Measurements from ENCODE around the gene CD24.
"Not testable (repeated sequence)": the region's sequence is repeated elsewhere in the genome, so short reads cannot be mapped to it uniquely, and the experiment has no call there.

CD24 gene, protein sequence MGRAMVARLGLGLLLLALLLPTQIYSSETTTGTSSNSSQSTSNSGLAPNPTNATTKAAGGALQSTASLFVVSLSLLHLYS

GRCh38 chr6:106974336-106974998, at the start of gene CD24:
Gene CD24 (minus strand): TSS chr6:106974729. CDS start chr6:106974646, 83 bp downstream.
- no peak for DNase-seq

DNA sequence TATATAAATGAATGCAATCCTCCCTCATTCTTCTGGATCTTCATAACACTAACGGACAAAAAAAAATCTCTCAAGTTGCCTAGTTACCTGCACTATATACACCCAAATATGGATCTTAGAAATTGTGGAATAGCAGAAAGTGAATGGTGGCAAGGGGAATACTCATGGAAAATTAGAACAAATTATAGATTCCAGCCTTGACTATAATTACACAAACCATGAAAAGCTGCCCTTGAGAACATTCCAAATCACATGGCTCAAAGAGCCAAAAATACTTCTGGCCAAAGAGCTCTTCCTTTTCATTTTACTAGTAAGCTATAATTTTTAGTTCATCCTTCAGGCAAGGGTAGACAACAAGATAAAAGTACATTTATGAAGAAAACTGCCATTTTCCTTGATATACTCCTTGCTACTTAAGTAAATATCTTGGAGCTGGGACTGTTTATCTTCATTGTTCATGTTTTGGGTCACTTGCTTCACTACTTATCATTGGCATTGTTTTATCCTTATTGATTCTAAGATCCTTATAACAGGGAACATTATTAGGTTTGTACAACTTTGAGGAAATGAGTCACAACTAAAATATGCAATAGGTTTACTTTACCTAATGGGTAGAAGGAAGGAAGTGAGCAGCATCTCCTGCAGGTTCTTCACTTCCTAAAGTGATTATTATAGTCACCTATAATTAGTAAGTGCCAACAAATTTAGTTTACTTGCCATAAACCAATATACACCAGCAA, 47.1 kb upstream of the CD24 start:
- no peak for DNase-seq

DNA sequence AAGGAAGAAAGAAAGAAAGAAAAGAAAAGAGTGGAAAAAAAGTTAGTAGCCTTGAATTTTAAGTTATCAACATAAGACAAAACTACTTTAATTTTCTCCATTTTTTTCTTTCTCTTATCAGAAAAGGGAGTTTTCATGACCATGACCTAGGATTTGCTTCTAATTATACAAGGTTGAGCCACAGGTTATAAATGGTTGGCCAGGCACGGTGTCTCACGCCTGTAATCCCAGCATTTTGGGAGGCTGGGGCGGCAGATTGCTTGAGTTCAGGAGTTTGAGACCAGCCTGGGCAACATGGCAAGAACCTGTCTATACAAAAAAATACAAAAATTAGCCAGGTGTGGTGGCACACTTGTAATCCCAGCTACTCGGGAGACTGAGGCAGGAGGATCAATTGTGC, 45.7 kb upstream of the CD24 start:
- no peak for DNase-seq

GRCh38 chr6:107019628-107020027, 45.1 kb upstream of the CD24 start:
- DNase-seq = not testable (repeated sequence)

- DNase-seq = no peak
Observed at GRCh38 chr6:107019047-107019446, 44.5 kb upstream of the CD24 start.

DNA sequence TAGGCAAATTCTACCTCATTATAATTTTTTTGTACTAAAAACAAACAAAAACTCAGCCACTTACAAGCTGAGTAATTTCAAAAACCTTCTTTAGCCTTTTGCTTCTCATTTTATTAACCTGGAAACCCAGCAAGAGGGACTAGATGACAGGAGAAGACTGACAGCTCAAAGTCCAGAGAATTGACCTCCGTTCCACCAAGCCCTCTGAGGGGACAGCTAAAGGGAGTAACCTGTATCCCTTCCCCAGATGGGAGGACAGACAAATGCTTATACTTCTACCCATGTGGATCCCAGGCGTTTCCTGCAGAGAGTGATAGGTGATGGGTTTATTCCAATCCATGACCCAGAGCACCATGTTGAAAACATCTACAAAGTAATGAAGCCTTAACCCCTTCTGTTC, 35.0 kb upstream of the CD24 start:
- no peak for DNase-seq

DNA sequence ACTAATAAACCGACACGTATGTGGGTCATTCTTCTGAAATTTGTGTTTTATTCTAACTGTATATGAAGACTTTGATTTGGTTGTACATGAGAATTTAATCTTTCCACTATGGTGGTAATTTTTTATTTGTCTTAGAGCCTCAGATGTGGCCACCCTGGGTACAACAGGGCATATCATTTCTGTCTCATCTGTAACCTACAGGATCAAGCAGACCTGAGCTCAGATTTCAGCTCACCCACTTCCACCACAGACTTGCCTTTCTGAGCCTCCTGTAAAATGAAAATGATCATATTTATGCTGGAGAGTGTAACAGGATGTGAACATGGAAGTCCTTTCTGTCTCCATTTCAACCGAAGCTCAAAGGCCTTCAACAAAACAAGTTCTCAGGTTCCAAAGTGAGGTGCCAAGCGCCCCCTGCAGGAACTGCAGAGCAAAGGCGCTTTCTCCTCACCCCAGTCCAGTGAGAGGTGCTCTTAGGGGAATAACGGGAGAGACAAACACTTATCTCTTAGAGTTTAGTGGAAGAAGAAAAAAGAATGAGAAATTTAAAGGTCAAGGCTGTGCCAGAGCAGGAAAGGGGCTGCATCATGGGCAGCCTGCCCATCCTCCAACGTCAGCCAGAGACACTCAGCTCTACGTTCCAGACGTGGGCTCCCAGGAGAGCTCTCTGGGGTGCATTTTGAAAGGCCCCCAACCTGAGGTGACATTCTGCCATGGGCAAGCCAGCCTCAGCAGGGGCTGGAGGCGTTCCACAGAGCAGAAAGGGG, 23.0 kb upstream of the CD24 start:
- peak; percentile 78 to 85 for DNase-seq

- DNase-seq = no peak
Observed at GRCh38 chr6:106995640-106996039, 21.1 kb upstream of the CD24 start.

DNA sequence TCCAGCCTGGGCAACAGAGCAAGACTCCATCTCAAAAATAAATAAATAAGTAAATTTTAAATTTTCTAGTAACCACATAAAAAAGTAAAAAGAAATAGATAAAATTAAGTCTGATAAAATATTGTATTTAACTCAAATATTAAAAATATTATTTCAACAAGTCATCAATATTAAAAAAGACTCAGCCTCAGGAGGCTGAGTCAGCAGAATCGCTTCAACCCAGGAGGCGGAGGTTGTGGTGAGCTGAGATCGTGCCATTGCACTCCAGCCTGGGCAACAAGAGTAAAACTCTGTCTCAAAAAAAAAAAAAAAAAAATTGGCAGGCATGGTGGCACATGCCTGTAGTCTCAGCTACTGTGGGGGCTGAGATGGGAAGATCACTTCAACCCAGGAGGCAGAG, 15.2 kb upstream of the CD24 start:
- not testable (repeated sequence) for DNase-seq

DNA sequence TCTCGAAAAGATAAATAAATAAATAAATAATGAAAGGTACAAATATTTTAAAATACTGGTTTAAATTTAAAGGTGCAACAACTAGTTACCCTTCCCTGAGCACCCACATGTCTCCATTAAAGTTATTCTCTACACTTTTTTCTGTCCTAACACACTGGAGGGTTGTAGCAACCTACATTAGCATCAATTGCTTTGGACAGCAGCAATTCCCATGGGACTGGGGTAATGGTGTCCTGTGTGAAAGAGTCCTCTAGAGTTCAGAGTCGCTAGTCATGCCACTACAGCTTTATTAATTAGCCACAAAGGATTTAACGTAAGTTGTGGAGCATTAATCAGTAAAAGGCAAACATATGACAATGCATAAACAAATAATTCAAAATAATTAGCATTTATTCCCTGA, 14.1 kb upstream of the CD24 start:
- DNase-seq = no peak

DNA sequence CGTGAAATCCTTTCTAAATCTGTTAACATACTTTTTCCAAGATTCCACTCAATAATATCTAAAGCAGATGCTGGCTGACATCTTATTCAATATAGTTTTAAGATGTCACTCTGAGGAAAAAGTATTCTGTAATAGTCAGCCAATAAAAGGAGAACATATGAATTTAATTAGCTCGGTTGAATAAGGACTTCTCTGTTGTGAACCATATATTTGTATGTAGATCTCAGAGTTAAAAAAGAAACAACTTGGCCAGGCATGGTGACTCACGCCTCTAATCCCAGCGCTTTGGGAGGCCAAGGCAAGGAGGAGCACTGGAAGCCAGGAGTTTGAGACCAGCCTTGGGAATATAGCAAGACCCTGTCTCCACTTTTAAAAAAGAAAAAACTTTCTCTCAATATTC, 7.4 kb upstream of the CD24 start:
- no peak for DNase-seq

GRCh38 chr6:106980926-106981325, 6.4 kb upstream of the CD24 start:
- DNase-seq = no peak

- DNase-seq = peak; percentile 86 to 90
Observed at GRCh38 chr6:106979435-106979884, 4.9 kb upstream of the CD24 start.

GRCh38 chr6:106977246-106977645, 2.7 kb upstream of the CD24 start:
- DNase-seq = no peak

GRCh38 chr6:106976270-106976669, 1.7 kb upstream of the CD24 start:
- DNase-seq = no peak

DNA sequence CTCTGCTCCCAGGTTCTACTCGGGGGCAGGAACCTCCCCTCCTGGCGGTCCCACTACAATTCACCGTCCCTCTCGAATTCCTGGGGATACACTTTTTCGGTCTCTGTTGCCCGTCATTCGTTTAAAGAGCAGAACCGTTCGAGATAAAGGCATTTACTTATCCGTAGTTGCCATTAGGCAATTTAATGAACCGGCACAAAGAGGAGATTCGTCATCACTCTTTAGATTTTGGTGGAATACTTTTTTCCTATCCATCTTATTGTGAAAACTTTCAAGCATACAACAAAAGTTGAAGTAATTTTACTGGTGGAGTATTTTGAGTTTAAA, 1.2 kb upstream of the CD24 start:
- no peak for DNase-seq

- no peak for DNase-seq
Observed at GRCh38 chr6:106974999-106975737, 639 bp upstream of the CD24 start.

DNA sequence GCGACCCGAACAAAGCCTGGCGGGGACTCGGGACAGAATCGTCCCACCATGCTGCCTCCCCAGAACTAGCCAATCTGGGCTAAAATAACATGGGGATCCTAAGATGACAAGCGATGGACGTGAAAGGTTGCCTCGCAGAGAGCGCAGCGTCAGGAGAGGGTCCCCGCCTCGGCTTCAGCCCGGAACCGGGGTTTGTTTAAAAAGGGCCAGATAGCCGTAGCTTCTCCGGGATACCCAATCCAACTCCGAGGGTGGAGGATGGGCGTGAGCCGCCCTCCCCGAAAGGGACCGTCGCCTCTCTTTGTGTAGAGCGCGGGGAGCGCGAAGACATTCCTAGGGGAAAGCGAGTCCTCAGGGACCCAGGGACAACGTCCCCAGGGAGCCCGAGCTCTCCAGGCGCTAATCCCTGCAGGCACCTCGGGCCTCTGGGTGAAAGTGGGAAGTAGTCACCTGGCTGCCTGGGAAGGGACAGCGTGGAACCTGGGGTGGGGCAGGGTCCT, 643 bp downstream of the CD24 start:
- DNase-seq = no peak

DNA sequence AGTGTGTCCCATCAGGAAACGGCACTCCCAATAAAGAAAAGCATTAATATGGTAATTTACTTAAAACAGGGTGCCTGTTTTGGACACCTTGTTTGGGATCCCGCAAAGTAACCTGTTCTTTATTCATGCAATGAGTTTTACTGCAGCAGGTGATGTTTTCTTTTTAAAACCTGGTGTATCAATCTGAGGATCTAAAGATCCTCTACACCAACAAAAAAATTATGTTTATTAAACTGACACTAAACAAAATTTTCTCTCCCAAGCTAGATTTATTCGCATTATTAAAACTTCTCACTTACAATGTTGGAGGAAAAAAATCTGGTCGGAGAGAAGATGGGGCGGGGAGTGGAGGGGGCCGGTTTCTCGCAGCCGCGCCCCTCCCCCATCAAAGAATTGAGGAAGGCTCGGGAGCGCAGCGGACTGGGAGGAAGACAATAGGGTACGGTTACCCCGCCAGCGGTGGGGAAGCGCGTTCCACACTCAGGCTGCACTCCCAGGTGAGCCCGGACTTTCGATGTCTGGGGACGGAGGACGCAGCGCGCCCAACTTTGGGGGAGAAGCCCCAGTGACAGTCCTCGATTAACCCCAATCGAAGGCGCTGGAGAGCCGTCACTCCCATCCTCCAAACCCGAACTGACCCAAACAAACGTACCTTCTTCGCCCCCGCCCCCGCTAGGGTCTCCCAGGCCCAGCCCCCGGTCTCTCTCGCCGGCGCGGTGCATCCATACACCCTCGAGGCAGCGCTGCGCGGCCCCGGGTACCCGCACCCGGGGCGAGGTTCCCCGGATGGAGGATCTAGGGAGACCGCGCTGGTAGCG, 1.3 kb downstream of the CD24 start:
- no peak for DNase-seq

DNA sequence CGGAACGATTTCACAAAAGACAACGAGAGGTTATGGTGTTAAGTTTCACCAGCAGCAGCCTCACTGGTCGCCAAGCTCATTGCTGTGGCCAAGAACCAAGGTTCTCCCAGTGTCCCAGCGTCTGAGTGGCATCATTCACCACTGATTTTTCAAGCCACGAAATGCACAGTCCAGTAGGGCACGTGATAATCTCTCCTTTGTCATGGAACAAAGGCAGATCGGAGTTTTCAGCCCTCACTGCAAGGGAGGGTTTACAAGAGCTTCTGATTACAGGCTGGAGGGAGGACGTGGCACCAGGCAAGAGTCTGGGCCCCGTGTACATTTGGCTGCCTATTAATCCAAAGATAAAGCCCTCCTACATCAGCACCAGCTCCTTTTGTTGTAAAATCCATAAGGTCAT, 2.0 kb downstream of the CD24 start:
- DNase-seq = no peak

GRCh38 chr6:106970769-106971168, 3.8 kb downstream of the CD24 start:
- not testable (repeated sequence) for DNase-seq

Measured in AML-193 (cell line).